K562 (cell line): ENCODE results near the gene USP48. TPM values are rescaled to one million over a fixed set of nuclear protein-coding genes. Genes with fewer than 3 reads are reported as not detected.

Source experiments
- ATF1 ChIP-seq, 2 experiments: fragments of 450-650 bp in 1 of 2; IDR thresholded peaks; 2 replicates each; pipeline ENCODE4 v1.6.1; 2016; ENCODE audit warnings: missing compliant biosample characterization in 1 of 2, missing genetic modification characterization in 1 of 2
- CBFA2T2 ChIP-seq: fragments of 450-650 bp; conservative IDR thresholded peaks from 2 replicates; pipeline ENCODE4 v1.6.1; 2017; ENCODE audit warnings: mild to moderate bottlenecking
- DLX4 ChIP-seq: fragments of 250-450 bp; sonication (Bioruptor Pico); IDR thresholded peaks from 2 replicates; pipeline ENCODE4 v1.6.1; 2021; ENCODE audit warnings: mild to moderate bottlenecking
- FOXK2 ChIP-seq, 2 experiments: fragments of 450-650 bp; IDR thresholded peaks in 1 of 2; conservative IDR thresholded peaks in 1 of 2; 2 replicates each; pipeline ENCODE4 v1.6.1; 2016; ENCODE audit warnings: low read depth in 2 of 2, mild to moderate bottlenecking in 1 of 2
- HDGF ChIP-seq: fragments of 450-650 bp; IDR thresholded peaks from 2 replicates; pipeline ENCODE4 v1.6.1; 2016
- HEY1 ChIP-seq: fragments of 250-450 bp; sonication (Bioruptor Pico); IDR thresholded peaks from 2 replicates; pipeline ENCODE4 v1.5.0; 2020; ENCODE audit warnings: mild to moderate bottlenecking, moderate library complexity, borderline replicate concordance
- MBD1 ChIP-seq: fragments of 250-450 bp; sonication (Bioruptor Pico); IDR thresholded peaks from 2 replicates; pipeline ENCODE4 v1.8.0; 2022; ENCODE audit warnings: inconsistent platforms
- MITF ChIP-seq: IDR thresholded peaks from 2 replicates; pipeline ENCODE4 v1.6.1; 2014; ENCODE audit warnings: antibody characterized with exemption
- MLX ChIP-seq, 2 experiments: fragments of 450-650 bp in 1 of 2; sonication (generic) in 1 of 2; formaldehyde crosslinking; conservative IDR thresholded peaks; 2 replicates each; pipeline versions ENCODE4 v1.4.0 to v1.8.1; 2020 to 2022; ENCODE audit warnings: mild to moderate bottlenecking in 1 of 2, missing genetic modification reagents in 1 of 2
- MTA2 ChIP-seq: fragments of 450-650 bp; IDR thresholded peaks from 2 replicates; pipeline ENCODE4 v1.6.1; 2016; ENCODE audit warnings: low read depth
- MYC ChIP-seq, 2 experiments: fragments of 250-450 bp in 1 of 2; sonication (Bioruptor Pico) in 1 of 2; IDR thresholded peaks; 2 replicates each; pipeline versions ENCODE4 v1.5.1 to v1.6.1; 2012 to 2021; ENCODE audit warnings: low read depth in 2 of 2, borderline replicate concordance in 1 of 2, improper control_type of control experiment in 1 of 2, low read length in 1 of 2, mild to moderate bottlenecking in 1 of 2, moderate library complexity in 1 of 2
- POLR3A ChIP-seq: IDR thresholded peaks from 2 replicates; pipeline ENCODE4 v1.6.1; 2011; ENCODE audit warnings: borderline replicate concordance, mild to moderate bottlenecking, moderate library complexity; ENCODE audit not compliant: insufficient read length, insufficient read depth; ENCODE audit errors: extremely low read depth
- SIX5 ChIP-seq, 2 experiments: IDR thresholded peaks; 2 replicates each; pipeline ENCODE4 v1.6.1; 2011; ENCODE audit warnings: low read length in 2 of 2, borderline replicate concordance in 1 of 2, low read depth in 1 of 2, mild to moderate bottlenecking in 1 of 2, moderate library complexity in 1 of 2; ENCODE audit not compliant: insufficient read depth in 1 of 2
- SP1 ChIP-seq: sonication (generic); formaldehyde crosslinking; IDR thresholded peaks from 2 replicates; pipeline ENCODE4 v1.8.1; 2022; ENCODE audit warnings: mild to moderate bottlenecking, missing genetic modification reagents
- TFAP4 ChIP-seq: sonication (generic); formaldehyde crosslinking; IDR thresholded peaks from 2 replicates; pipeline ENCODE4 v1.8.0; 2022; ENCODE audit warnings: missing genetic modification reagents, mild to moderate bottlenecking, moderate library complexity, borderline replicate concordance
- USF2 ChIP-seq: sonication (generic); formaldehyde crosslinking; IDR thresholded peaks from 2 replicates; pipeline ENCODE4 v1.5.0; 2020; ENCODE audit warnings: missing genetic modification reagents
- ZNF431 ChIP-seq: sonication (generic); formaldehyde crosslinking; IDR thresholded peaks from 2 replicates; pipeline ENCODE4 v1.8.0; 2022; ENCODE audit warnings: mild to moderate bottlenecking, missing genetic modification reagents
- polyA plus RNA-seq, 8 experiments: library from polyadenylated mRNA; depleted of rRNA in 4 of 8; stranded (reverse) in 5 of 8; unstranded in 3 of 8; fragments of >200 nt; fragmentation: Nextera tagmentation in 2 of 8; fragmentation: Illumina TruSeq in 1 of 8; extraction: Ambion mirVana in 2 of 8; extraction: Trizol in 1 of 8; gene quantifications; 2 replicates each; pipeline versions ENCODE4 v1.2.1 to v1.2.3, GENCODE V29; 2011 to 2014; ENCODE audit warnings: inconsistent platforms in 1 of 8, missing spikeins in 1 of 8
- total RNA-seq, 7 experiments: library from RNA; depleted of rRNA in 6 of 7; stranded (reverse); fragments of >200 nt in 6 of 7; fragmentation: Illumina TruSeq in 2 of 7; extraction: Trizol in 2 of 7; gene quantifications; 2 replicates each; pipeline versions ENCODE4 v1.2.1 to v1.2.3, GENCODE V29; 2011 to 2021; ENCODE audit warnings: low replicate concordance in 1 of 7
- TF ChIP-seq, protein P1 (sequence below): fragments of 250-450 bp; sonication (Bioruptor Pico); IDR thresholded peaks from 2 replicates; pipeline ENCODE4 v1.5.0; 2021
- TF ChIP-seq, protein P2 (sequence below): fragments of 450-650 bp; formaldehyde crosslinking; IDR thresholded peaks from 2 replicates; pipeline ENCODE4 v1.4.0; 2020; ENCODE audit warnings: mild to moderate bottlenecking

Gene USP48
- total and polyA plus RNA-seq, 9 of the 15 experiments (the other 6 are each of a cell fraction or from before 2014, with no cell fraction given) = 23.3 to 123 (median 106) TPM

GRCh38 chr1:21673277-21673780 lies 109.6 kb downstream of the USP48 start (continued):
- TF ChIP-seq MBD1 (CRISPR knock-in tag) = no peak
- TF ChIP-seq ZNF431 (CRISPR knock-in tag) = no peak
- TF ChIP-seq USF2 (CRISPR knock-in tag) = no peak
- TF ChIP-seq TFAP4 (CRISPR knock-in tag) = peak; percentile 13; the same call in 1 of the 2 replicates
- no peak for TF ChIP-seq ATF1 (CRISPR knock-in tag; IDR thresholded peaks at IDR 0.05)
- TF ChIP-seq ATF1 (tag; IDR thresholded peaks at IDR 0.05) = no peak
- no peak for TF ChIP-seq POLR3A
- peak; percentile 29; the same call in 1 of the 2 replicates for TF ChIP-seq MYC (IDR thresholded peaks at IDR 0.05; ENCODE audit: low read depth, low read length)
- no peak for TF ChIP-seq MYC (CRISPR knock-in tag; IDR thresholded peaks at IDR 0.05; ENCODE audit: borderline replicate concordance, low read depth)
- no peak for TF ChIP-seq MITF
- TF ChIP-seq DLX4 (CRISPR knock-in tag) = no peak
- TF ChIP-seq, protein P1, sequence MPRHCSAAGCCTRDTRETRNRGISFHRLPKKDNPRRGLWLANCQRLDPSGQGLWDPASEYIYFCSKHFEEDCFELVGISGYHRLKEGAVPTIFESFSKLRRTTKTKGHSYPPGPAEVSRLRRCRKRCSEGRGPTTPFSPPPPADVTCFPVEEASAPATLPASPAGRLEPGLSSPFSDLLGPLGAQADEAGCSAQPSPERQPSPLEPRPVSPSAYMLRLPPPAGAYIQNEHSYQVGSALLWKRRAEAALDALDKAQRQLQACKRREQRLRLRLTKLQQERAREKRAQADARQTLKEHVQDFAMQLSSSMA (CRISPR knock-in tag) = no peak
- TF ChIP-seq HEY1 (CRISPR knock-in tag) = no peak
- no peak for TF ChIP-seq SP1 (CRISPR knock-in tag)
- TF ChIP-seq SIX5 (IDR thresholded peaks at IDR 0.05; ENCODE audit: borderline replicate concordance in 1 of 2, insufficient read depth in 1 of 2, low read depth in 1 of 2, low read length in 2 of 2) = no peak
- TF ChIP-seq, protein P2, sequence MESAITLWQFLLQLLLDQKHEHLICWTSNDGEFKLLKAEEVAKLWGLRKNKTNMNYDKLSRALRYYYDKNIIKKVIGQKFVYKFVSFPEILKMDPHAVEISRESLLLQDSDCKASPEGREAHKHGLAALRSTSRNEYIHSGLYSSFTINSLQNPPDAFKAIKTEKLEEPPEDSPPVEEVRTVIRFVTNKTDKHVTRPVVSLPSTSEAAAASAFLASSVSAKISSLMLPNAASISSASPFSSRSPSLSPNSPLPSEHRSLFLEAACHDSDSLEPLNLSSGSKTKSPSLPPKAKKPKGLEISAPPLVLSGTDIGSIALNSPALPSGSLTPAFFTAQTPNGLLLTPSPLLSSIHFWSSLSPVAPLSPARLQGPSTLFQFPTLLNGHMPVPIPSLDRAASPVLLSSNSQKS (CRISPR knock-in tag) = no peak
- TF ChIP-seq CBFA2T2 = no peak
- TF ChIP-seq FOXK2 (conservative IDR thresholded peaks at IDR 0.05 in 1 of 2, IDR thresholded peaks at IDR 0.05 in 1 of 2; ENCODE audit: low read depth in 2 of 2) = no peak
- TF ChIP-seq MLX (CRISPR knock-in tag; conservative IDR thresholded peaks at IDR 0.05) = no peak
- TF ChIP-seq MTA2 = no peak
- no peak for TF ChIP-seq HDGF
